DMS153 treated with DMSO at 0.1 percent for 48 hours (cell line): ENCODE measurements around the gene PAQR4.

Source experiments
- DNase-seq: peaks from one replicate; lab custom pipeline; 2025; ENCODE audit not compliant: unreplicated experiment; lab: John Stamatoyannopoulos, UW

The PAQR4 gene

DNA sequence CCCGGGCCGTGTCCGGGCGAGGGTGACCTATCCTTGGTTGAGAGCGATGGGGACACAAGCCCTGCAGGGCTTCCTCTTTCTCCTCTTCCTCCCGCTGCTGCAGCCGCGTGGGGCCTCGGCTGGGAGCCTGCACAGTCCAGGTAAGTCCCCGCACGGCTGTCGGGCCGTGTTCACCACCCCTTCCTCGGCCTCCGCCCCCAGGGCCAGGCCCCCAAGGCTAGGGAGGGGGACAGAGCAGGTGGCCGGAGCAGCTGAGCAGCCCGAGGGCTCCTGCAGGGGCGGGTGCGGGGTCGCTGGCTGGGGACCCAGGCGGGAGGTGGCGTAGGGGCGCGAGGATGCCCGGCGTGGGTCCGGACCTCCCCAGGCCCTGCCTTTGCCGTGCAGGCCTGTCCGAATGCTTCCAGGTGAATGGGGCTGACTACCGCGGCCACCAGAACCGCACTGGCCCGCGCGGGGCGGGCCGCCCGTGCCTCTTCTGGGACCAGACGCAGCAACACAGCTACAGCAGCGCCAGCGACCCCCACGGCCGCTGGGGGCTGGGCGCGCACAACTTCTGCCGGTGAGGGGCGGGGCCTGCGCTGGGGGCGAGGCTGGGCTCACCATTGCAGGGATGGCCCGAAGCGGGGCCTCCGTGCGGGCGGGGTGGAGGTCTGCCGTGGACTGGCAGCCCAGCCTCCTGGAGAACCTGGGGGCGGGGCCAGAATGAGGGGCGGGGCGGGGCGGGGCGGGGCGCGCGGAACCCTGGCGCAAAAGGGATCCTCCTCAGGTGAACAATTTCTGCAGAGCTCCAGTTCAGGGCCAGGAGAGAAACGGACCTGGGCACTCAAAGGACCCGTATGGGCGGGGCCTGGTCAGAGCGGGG lies 4.4 kb upstream of the PAQR4 start:
- peak; percentile 24 for DNase-seq

GRCh38 chr16:2966043-2966807 lies 2.9 kb upstream of the PAQR4 start:
- no peak for DNase-seq

- no peak for DNase-seq
Observed at GRCh38 chr16:2966808-2967191, 2.3 kb upstream of the PAQR4 start.

DNA sequence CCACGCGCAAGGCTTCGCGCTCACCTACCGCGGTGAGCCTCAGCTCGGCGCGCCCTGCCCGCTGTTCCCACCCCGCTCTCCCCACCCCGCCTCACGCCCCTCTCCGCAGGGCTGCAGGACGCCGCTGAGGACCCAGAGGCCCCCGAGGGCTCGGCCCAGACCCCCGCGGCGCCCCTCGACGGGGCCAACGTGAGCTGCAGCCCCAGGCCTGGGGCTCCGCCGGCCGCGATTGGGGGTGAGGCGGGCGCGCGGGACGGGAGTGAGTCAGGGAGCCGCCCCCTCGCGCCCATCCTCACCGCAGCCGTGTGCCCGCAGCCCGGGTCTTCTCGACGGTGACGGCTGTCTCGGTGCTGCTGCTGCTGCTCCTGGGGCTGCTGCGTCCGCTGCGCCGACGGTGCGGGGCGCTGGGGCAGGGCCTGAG lies 1.9 kb upstream of the PAQR4 start:
- DNase-seq: no peak

- no peak for DNase-seq
Observed at GRCh38 chr16:2967721-2968161, 1.4 kb upstream of the PAQR4 start.

- DNase-seq: peak; percentile 40
Observed at GRCh38 chr16:2968368-2968737, 795 bp upstream of the PAQR4 start.

DNA sequence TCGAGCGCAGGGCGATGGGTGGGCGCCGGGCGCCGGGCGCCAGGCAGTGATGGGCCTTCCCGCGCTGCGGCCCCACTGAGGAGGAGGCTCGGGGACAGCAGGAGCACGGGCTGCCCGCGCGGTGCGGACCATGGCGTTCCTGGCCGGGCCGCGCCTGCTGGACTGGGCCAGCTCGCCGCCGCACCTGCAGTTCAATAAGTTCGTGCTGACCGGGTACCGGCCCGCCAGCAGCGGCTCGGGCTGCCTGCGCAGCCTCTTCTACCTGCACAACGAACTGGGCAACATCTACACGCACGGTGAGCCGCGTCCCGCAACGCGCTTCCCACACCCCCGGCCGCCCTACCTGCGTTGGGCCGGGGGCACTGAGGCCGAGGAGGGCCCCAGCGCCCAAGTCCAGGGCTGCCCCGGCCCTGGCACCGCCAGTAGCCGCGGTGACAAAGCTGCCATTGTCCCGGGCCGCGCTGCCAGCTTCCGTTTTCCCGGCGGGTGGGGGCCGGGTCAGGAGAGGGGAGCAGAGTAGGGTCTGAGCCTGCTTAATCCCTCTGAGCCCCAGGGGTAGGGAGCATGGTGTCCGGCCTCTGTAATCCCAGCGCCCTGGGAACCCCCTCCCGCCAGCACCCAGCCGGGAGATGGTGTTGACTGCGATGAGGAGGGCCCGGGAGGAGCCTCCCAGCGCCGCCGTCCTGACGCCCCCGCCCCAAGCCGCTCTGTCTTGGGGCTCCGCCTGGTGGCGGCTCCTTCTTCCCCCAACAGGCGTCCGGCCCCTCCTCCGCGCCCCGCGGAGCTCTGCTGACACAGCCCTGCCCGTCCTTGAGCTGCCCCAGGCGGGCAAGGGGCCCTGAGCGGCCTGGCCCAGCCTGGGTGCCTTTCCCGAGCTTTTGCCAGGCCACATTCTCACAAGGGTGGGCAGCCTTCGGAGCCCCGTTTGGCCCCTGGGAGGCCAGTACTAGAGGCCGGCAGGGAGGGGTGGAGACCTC lies 685 bp downstream of the PAQR4 start:
- peak; percentile 69 for DNase-seq

DNA sequence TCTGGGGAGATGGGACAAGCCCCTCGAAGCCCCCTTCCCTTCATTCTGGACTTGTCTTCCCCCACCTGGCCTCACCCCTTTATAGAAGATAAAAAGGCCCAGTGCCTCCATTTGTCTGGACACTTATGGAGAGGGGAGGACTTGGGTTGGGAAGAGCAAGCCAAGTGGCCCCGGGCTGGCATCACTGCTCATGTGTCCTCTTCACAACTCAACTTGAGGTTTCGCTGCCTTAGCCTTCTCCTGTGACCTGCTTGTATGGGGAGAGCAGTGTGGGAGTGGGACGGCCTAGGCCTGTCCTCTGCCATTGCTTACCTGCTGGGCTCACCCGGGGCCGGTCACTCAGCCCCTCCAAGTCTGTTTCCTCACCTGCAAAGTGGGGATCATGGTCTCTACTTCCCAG lies 1.4 kb downstream of the PAQR4 start:
- no peak for DNase-seq

DNA sequence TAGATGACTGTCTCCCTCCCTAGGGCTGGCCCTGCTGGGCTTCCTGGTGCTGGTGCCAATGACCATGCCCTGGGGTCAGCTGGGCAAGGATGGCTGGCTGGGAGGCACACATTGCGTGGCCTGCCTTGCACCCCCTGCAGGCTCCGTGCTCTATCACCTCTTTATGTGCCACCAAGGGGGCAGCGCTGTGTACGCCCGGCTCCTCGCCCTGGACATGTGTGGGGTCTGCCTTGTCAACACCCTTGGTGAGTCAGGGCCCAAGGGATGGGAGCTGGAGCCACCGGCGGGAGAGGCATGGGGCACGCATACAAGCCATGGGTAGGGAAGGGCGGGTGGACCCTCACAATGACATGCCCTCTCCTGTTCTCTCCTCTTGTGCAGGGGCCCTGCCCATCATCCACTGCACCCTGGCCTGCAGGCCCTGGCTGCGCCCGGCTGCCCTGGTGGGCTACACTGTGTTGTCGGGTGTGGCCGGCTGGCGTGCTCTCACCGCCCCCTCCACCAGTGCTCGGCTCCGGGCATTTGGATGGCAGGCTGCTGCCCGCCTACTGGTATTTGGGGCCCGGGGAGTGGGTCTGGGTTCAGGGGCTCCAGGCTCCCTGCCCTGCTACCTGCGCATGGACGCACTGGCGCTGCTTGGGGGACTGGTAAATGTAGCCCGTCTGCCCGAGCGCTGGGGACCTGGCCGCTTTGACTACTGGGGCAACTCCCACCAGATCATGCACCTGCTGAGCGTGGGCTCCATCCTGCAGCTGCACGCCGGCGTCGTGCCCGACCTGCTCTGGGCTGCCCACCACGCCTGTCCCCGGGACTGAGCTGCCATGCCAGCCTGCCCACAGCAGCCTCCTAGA lies 2.2 kb downstream of the PAQR4 start:
- DNase-seq: no peak

DNA sequence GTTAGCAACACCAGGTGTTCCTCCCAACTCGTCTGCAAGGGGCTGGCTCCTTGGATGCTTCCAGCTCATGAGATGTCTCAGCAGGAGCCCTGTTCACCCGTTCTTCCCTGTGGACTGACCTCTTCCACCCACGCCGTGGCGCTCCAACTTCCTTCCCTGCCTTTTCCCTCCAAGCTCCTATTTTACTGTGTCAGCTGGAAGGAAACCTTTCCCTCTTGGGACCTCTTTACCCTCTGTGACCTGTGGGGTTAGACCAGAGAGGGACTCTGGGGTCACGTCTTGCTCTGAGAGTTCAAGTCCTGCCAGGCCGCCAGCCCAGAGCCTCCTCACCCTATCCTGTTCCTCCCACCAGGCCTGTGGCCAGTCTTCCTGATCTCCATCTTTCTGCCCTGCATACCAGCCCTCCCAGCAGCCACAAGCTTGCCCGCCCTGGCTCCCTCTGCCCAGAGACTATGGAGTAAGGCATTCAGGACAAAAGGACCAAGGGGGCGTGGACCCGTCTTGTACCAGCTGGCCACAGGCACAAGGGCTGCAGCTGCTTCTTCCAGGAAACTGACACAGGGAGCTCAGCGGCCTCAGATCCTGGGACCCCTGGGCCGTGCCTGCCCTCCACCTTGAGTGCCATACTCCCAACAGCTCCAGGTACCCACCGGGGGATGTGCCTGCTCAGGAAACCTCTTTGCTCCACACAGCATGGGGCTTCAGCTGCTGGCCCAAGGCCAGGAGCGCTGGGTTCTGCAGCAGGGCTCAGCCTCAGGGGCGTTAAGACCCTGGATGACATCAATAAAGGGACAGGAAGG lies 3.0 kb downstream of the PAQR4 start:
- no peak for DNase-seq

- no peak for DNase-seq
Observed at GRCh38 chr16:2973093-2973492, 3.9 kb downstream of the PAQR4 start.

DNA sequence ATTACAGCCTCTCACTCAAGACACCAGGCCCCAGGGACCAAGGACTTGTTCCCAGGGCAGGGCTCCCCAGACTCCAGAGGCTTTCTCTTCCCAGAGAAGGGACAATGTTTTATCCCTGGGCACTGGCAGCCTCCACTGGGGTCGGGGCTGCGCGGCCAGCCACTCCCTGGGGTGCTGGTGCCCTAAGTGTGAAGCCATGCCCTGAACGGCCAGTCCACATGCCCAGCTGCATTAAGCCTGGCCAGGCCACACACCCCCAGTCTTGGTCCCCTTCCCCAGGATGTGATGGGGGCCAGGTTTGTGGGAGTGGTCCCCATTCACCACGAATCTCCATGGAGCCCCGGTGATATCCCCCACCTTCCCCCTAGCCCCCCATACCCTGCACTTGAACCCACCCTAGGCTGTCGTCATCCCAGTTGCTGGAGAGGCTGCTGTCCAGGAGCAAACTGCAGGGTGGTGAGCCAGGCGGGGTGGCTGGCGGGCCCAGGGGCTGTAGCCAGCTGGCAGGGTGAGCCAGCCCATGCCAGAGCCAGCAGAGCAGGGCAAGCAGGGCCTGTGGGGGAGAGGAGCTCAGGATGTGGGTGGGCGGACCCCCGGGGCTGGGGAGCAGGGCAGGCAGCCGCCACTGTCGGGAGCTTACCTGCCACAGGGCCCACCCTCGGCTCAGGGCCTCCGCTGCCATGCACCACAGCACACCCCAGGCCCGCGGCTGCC lies 4.6 kb downstream of the PAQR4 start:
- DNase-seq: no peak

DNA sequence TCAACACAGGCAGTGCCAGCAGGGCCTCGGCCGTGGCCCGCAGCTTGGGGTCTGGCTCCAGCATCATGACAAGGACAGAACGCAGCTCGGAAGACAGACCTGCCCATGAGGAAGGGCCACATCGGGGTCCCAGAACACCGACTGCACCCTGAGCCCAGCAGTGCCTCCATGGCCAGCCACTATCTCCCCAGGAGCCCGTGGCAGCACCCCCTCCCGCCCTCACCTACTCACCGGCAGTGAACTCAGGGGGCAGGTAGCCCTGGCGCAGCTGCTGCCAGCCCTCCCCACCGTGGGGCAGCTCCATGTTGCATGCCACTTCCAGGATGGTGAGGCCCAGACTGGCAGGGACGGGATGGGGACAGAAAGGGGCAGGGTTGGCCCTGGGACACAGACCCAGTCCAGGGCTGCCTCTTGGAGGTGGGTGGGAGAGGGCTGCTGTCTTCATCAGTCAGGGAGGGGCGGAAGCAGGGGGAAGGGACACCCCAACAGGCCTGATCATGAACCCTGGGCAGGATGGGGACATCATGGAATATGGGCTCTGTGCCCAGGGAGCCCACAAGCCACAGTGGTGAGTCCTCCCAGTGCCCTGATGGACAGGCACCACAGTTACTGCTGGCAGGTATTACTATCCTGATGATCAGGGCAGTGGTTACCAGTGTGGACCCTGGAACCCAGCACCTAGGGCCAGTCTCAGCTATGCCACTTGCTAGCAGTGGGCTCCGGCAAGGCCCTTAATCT lies 5.3 kb downstream of the PAQR4 start:
- DNase-seq: no peak

DNA sequence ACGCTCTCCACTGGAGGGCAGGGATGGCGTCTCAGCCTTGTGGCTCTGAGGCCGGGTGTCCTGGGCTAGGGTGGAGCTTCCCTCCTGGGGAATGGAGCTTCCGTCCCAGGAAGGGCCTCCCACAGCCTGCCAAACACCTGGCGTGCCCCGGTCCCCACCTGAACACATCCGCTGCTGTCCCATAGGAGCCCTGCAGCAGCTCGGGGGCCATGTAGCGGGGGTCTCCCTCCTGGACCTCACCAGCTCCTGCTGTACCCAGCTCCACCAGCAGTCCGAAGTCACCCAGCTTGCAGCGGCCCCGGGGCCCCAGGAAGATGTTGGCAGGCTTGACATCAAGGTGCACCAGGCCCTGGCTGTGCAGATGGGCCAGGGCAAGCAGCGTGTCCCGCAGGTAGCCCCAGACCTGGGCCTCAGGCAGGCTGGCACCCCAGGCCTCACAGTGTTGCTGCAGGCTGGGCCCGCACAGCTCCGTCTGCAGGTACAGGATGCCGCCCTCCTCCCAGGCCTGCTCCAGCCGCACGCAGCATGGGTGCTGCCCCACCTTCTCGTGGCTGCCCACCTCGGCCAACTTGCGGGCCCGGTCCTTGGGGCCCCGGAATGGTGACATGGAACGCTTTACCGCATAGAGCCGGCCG lies 6.1 kb downstream of the PAQR4 start:
- no peak for DNase-seq

DNA sequence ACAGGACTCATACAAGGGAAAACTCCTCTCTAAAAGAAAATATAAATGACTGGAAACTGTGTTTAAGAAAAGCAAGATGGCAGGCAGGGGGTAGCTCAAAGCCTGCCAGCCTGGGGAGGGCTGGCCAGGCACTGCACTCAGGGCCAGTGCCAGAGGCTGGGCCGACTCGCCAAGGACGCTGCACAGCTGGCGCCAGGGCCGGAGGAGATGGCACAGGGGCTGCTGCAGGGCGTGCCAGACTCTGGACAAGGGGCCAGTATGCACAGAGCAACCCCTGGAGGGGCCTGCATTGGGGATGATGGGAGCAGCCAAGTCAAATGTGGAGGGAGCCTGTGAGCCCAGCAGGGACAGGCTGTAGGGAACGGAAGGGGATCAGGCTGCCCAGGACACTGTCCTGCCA lies 7.1 kb downstream of the PAQR4 start:
- DNase-seq: no peak

DNA sequence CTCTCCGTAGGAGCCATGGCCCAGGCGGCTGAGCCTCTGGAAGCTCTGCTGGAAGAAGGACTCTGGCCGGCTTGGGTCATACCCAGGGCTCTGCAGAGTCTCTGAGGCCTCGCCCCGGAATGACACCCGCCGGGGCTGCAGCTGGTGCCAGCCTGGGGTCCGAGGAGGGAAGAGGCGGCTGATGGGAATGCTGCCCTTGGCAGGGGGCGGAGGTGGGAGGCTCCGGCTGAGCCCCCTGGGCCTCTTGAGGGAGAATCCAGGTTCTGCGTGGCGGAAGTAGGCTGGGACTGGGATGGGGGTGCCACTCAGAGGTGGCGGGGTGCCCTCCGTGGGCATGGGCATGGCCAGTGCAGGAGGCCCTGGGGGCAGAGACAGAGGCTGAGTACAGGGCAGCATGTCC lies 7.5 kb downstream of the PAQR4 start:
- DNase-seq: no peak

DNA sequence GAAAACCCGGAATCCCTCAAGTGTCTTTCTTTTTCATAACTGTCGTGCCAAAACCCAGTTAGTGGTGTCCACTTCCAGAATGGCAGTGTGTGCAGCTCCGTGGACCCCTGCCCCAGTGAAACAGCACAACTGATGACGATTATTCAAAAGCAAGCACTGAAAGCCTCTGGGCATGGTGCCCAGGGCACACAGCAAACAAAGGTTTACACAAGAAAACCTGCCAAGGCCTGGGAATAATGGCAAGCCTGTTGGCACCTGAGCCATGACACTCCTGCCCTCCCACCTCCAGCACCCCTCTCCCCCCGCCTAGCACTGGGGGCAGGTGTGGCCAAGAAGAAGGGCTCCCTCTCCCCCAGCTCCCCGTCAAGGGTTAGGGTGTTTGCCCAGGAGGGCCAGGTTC lies 8.3 kb downstream of the PAQR4 start:
- DNase-seq: peak; percentile 64
